K562 (cell line): ENCODE results near the gene SDCCAG8. TPM values are rescaled to one million over a fixed set of nuclear protein-coding genes. Genes with fewer than 3 reads are reported as not detected.

ENCODE experiments used
- CREM ChIP-seq: IDR thresholded peaks from 2 replicates; pipeline ENCODE4 v1.6.1; 2014; ENCODE audit warnings: antibody characterized with exemption, low read depth
- GTF2E2 ChIP-seq: fragments of 200-800 bp; sonication (Bioruptor generic); IDR thresholded peaks from 2 replicates; pipeline ENCODE4 v1.6.1; 2016; ENCODE audit warnings: missing genetic modification characterization, missing compliant biosample characterization
- MEIS2 ChIP-seq: fragments of 450-650 bp; IDR thresholded peaks from 2 replicates; pipeline ENCODE4 v1.6.1; 2014; ENCODE audit warnings: mild to moderate bottlenecking; ENCODE audit not compliant: partially characterized antibody
- PRPF4 ChIP-seq: fragments of 200-400 bp; formaldehyde crosslinking; IDR thresholded peaks from one replicate; pipeline ENCODE4 v1.6.1; 2017; ENCODE audit warnings: low read length, low read depth, mild to moderate bottlenecking; ENCODE audit not compliant: insufficient read depth, poor library complexity, severe bottlenecking
- PYGO2 ChIP-seq: fragments of 450-650 bp; IDR thresholded peaks from 2 replicates; pipeline ENCODE4 v1.6.1; 2016; ENCODE audit warnings: mild to moderate bottlenecking, missing genetic modification characterization, moderate library complexity, missing compliant biosample characterization
- RBBP5 ChIP-seq: fragments of 200-600 bp; sonication (generic); IDR thresholded peaks from 2 replicates; pipeline ENCODE4 v1.6.1; 2012; ENCODE audit warnings: borderline replicate concordance, mild to moderate bottlenecking, low read length, control low read depth, inconsistent platforms; ENCODE audit not compliant: insufficient read depth, poor library complexity, severe bottlenecking
- SMAD4 ChIP-seq: fragments of 250-450 bp; sonication (Bioruptor Pico); conservative IDR thresholded peaks from 2 replicates; pipeline ENCODE4 v1.8.0; 2021; ENCODE audit warnings: inconsistent platforms, mild to moderate bottlenecking, moderate library complexity
- TEAD1 ChIP-seq, 2 experiments: fragments of 450-650 bp in 1 of 2; sonication (generic) in 1 of 2; formaldehyde crosslinking; IDR thresholded peaks; 2 replicates each; pipeline versions ENCODE4 v1.4.0 to v1.8.0; 2020 to 2022; ENCODE audit warnings: mild to moderate bottlenecking in 2 of 2, missing genetic modification reagents in 1 of 2
- ZKSCAN3 ChIP-seq: fragments of 250-450 bp; sonication (Bioruptor Pico); IDR thresholded peaks from 2 replicates; pipeline ENCODE4 v1.4.0; 2020
- ZNF589 ChIP-seq: fragments of 200-800 bp; sonication (Bioruptor generic); IDR thresholded peaks from 2 replicates; pipeline ENCODE4 v1.6.1; 2016; ENCODE audit warnings: low read depth, missing genetic modification characterization, missing compliant biosample characterization
- polyA plus RNA-seq, 8 experiments: library from polyadenylated mRNA; depleted of rRNA in 4 of 8; stranded (reverse) in 5 of 8; unstranded in 3 of 8; fragments of >200 nt; fragmentation: Nextera tagmentation in 2 of 8; fragmentation: Illumina TruSeq in 1 of 8; extraction: Ambion mirVana in 2 of 8; extraction: Trizol in 1 of 8; gene quantifications; 2 replicates each; pipeline versions ENCODE4 v1.2.1 to v1.2.3, GENCODE V29; 2011 to 2014; ENCODE audit warnings: inconsistent platforms in 1 of 8, missing spikeins in 1 of 8
- total RNA-seq, 7 experiments: library from RNA; depleted of rRNA in 6 of 7; stranded (reverse); fragments of >200 nt in 6 of 7; fragmentation: Illumina TruSeq in 2 of 7; extraction: Trizol in 2 of 7; gene quantifications; 2 replicates each; pipeline versions ENCODE4 v1.2.1 to v1.2.3, GENCODE V29; 2011 to 2021; ENCODE audit warnings: low replicate concordance in 1 of 7
- TF ChIP-seq, protein P1 (sequence below): fragments of 200-800 bp; sonication (Bioruptor generic); IDR thresholded peaks from 2 replicates; pipeline ENCODE4 v1.6.1; 2016; ENCODE audit warnings: missing genetic modification characterization, missing compliant biosample characterization
- TF ChIP-seq, protein P2 (sequence below): sonication (generic); formaldehyde crosslinking; IDR thresholded peaks from 2 replicates; pipeline ENCODE4 v1.8.0; 2022; ENCODE audit warnings: missing genetic modification reagents, mild to moderate bottlenecking, moderate library complexity, borderline replicate concordance
- TF ChIP-seq, protein P3 (sequence below): fragments of 200-800 bp; sonication (Bioruptor generic); IDR thresholded peaks from 2 replicates; pipeline ENCODE4 v1.6.1; 2017; ENCODE audit warnings: missing genetic modification characterization, missing compliant biosample characterization
- TF ChIP-seq, protein P4 (sequence below): fragments of 450-650 bp; IDR thresholded peaks from 2 replicates; pipeline ENCODE4 v1.6.1; 2017; ENCODE audit warnings: antibody characterized with exemption, mild to moderate bottlenecking

The SDCCAG8 gene
- total and polyA plus RNA-seq, 9 of the 15 experiments (the other 6 are each of a cell fraction or from before 2014, with no cell fraction given), result 17.9 to 36.7 (median 25.4) TPM

DNA sequence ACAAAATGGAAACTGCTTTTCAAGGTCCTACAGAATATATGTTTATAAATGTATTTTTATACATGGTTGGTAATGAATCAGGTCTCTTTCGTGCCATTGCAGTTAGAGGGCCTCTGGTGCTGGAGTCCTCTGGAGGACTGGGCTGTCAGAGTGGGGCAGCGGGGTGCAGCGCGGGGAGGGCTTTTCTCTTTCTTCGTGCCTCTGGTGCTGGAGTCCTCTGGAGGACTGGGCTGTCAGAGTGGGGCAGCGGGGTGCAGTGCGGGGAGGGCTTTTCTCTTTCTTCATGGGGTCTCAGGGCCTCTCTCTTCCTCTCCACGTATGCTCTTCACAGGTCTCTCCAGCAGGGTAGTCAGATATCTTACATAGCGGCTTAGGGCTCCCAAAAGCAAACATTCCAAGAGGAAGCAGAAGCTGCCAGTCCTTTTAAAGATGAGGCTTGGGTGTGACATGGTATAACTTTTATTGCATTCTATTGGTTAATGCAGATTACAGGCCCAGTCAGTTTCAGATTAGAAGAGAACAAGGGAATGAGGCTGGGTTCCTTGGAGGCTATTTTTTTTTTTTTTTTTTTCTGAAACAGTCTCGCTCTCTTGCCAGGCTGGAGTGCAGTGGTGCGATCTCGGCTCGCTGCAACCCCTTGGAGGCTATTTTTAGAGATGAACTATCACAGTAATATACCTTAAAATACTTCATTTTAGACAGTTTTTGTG, 13.1 kb downstream of the SDCCAG8 start (continued):
- TF ChIP-seq MEIS2 (no peak), RBBP5 (peak; percentile 20), ZNF589 (0 out of 2 replicates have a peak, but pooled peaks have one; percentile 36), PYGO2 (no peak), PRPF4 (no peak), GTF2E2 (tag) (no peak), SMAD4 (CRISPR knock-in tag) (peak; percentile 13; the same call in 1 of the 2 replicates), TEAD1 (CRISPR knock-in tag; IDR thresholded peaks at IDR 0.05) (no peak), CREM (no peak), ZKSCAN3 (CRISPR knock-in tag) (0 out of 2 replicates have a peak, but pooled peaks have one; percentile 31)
- TF ChIP-seq, protein P1, sequence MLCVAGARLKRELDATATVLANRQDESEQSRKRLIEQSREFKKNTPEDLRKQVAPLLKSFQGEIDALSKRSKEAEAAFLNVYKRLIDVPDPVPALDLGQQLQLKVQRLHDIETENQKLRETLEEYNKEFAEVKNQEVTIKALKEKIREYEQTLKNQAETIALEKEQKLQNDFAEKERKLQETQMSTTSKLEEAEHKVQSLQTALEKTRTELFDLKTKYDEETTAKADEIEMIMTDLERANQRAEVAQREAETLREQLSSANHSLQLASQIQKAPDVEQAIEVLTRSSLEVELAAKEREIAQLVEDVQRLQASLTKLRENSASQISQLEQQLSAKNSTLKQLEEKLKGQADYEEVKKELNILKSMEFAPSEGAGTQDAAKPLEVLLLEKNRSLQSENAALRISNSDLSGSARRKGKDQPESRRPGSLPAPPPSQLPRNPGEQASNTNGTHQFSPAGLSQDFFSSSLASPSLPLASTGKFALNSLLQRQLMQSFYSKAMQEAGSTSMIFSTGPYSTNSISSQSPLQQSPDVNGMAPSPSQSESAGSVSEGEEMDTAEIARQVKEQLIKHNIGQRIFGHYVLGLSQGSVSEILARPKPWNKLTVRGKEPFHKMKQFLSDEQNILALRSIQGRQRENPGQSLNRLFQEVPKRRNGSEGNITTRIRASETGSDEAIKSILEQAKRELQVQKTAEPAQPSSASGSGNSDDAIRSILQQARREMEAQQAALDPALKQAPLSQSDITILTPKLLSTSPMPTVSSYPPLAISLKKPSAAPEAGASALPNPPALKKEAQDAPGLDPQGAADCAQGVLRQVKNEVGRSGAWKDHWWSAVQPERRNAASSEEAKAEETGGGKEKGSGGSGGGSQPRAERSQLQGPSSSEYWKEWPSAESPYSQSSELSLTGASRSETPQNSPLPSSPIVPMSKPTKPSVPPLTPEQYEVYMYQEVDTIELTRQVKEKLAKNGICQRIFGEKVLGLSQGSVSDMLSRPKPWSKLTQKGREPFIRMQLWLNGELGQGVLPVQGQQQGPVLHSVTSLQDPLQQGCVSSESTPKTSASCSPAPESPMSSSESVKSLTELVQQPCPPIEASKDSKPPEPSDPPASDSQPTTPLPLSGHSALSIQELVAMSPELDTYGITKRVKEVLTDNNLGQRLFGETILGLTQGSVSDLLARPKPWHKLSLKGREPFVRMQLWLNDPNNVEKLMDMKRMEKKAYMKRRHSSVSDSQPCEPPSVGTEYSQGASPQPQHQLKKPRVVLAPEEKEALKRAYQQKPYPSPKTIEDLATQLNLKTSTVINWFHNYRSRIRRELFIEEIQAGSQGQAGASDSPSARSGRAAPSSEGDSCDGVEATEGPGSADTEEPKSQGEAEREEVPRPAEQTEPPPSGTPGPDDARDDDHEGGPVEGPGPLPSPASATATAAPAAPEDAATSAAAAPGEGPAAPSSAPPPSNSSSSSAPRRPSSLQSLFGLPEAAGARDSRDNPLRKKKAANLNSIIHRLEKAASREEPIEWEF, result 0 out of 2 replicates have a peak, but pooled peaks have one; percentile 20
- TF ChIP-seq, protein P2, sequence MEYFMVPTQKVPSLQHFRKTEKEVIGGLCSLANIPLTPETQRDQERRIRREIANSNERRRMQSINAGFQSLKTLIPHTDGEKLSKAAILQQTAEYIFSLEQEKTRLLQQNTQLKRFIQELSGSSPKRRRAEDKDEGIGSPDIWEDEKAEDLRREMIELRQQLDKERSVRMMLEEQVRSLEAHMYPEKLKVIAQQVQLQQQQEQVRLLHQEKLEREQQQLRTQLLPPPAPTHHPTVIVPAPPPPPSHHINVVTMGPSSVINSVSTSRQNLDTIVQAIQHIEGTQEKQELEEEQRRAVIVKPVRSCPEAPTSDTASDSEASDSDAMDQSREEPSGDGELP (CRISPR knock-in tag), result no peak
- TF ChIP-seq, protein P3, sequence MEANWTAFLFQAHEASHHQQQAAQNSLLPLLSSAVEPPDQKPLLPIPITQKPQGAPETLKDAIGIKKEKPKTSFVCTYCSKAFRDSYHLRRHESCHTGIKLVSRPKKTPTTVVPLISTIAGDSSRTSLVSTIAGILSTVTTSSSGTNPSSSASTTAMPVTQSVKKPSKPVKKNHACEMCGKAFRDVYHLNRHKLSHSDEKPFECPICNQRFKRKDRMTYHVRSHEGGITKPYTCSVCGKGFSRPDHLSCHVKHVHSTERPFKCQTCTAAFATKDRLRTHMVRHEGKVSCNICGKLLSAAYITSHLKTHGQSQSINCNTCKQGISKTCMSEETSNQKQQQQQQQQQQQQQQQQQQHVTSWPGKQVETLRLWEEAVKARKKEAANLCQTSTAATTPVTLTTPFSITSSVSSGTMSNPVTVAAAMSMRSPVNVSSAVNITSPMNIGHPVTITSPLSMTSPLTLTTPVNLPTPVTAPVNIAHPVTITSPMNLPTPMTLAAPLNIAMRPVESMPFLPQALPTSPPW, result peak; percentile 49
- TF ChIP-seq, protein P4, sequence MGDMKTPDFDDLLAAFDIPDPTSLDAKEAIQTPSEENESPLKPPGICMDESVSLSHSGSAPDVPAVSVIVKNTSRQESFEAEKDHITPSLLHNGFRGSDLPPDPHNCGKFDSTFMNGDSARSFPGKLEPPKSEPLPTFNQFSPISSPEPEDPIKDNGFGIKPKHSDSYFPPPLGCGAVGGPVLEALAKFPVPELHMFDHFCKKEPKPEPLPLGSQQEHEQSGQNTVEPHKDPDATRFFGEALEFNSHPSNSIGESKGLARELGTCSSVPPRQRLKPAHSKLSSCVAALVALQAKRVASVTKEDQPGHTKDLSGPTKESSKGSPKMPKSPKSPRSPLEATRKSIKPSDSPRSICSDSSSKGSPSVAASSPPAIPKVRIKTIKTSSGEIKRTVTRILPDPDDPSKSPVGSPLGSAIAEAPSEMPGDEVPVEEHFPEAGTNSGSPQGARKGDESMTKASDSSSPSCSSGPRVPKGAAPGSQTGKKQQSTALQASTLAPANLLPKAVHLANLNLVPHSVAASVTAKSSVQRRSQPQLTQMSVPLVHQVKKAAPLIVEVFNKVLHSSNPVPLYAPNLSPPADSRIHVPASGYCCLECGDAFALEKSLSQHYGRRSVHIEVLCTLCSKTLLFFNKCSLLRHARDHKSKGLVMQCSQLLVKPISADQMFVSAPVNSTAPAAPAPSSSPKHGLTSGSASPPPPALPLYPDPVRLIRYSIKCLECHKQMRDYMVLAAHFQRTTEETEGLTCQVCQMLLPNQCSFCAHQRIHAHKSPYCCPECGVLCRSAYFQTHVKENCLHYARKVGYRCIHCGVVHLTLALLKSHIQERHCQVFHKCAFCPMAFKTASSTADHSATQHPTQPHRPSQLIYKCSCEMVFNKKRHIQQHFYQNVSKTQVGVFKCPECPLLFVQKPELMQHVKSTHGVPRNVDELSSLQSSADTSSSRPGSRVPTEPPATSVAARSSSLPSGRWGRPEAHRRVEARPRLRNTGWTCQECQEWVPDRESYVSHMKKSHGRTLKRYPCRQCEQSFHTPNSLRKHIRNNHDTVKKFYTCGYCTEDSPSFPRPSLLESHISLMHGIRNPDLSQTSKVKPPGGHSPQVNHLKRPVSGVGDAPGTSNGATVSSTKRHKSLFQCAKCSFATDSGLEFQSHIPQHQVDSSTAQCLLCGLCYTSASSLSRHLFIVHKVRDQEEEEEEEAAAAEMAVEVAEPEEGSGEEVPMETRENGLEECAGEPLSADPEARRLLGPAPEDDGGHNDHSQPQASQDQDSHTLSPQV, result no peak
